Measurements from ENCODE around the gene DNAJC1.
"Not testable (repeated sequence)": the region's sequence is repeated elsewhere in the genome, so short reads cannot be mapped to it uniquely, and the experiment has no call there.

DNAJC1 gene

GRCh38 chr10:21831986-21832820, 171.3 kb downstream of the DNAJC1 start:
- DNase-seq (ENCODE audit: extremely low read depth in 1 of 2, low read depth in 1 of 2): no peak

- DNase-seq (ENCODE audit: extremely low read depth in 1 of 2, low read depth in 1 of 2): no peak
Measured at GRCh38 chr10:21830037-21830436, 173.5 kb downstream of the DNAJC1 start.

GRCh38 chr10:21827308-21827707, 176.2 kb downstream of the DNAJC1 start:
- DNase-seq (ENCODE audit: extremely low read depth in 1 of 2, low read depth in 1 of 2): no peak

- DNase-seq (ENCODE audit: extremely low read depth in 1 of 2, low read depth in 1 of 2): no peak
Measured at GRCh38 chr10:21826725-21827124, 176.8 kb downstream of the DNAJC1 start.

- DNase-seq (ENCODE audit: extremely low read depth in 1 of 2, low read depth in 1 of 2): no peak
Measured at GRCh38 chr10:21825345-21825744, 178.2 kb downstream of the DNAJC1 start.

GRCh38 chr10:21824409-21824808, 179.1 kb downstream of the DNAJC1 start:
- no peak for DNase-seq (ENCODE audit: extremely low read depth in 1 of 2, low read depth in 1 of 2)

- DNase-seq (ENCODE audit: extremely low read depth in 1 of 2, low read depth in 1 of 2): no peak
Measured at GRCh38 chr10:21823617-21824016, 179.9 kb downstream of the DNAJC1 start.

GRCh38 chr10:21822273-21822672, 181.3 kb downstream of the DNAJC1 start:
- DNase-seq (ENCODE audit: extremely low read depth in 1 of 2, low read depth in 1 of 2): not testable (repeated sequence)

GRCh38 chr10:21820952-21821351, 182.6 kb downstream of the DNAJC1 start:
- no peak for DNase-seq (ENCODE audit: extremely low read depth in 1 of 2, low read depth in 1 of 2)

- DNase-seq (ENCODE audit: extremely low read depth in 1 of 2, low read depth in 1 of 2): not testable (repeated sequence)
Measured at GRCh38 chr10:21818416-21818815, 185.1 kb downstream of the DNAJC1 start.

- DNase-seq (ENCODE audit: extremely low read depth in 1 of 2, low read depth in 1 of 2): no peak
Measured at GRCh38 chr10:21814866-21815265, 188.7 kb downstream of the DNAJC1 start.

GRCh38 chr10:21813946-21814345, 189.6 kb downstream of the DNAJC1 start:
- no peak for DNase-seq (ENCODE audit: extremely low read depth in 1 of 2, low read depth in 1 of 2)

GRCh38 chr10:21811245-21811585, 192.3 kb downstream of the DNAJC1 start:
- no peak for DNase-seq (ENCODE audit: extremely low read depth in 1 of 2, low read depth in 1 of 2)

- no peak for DNase-seq (ENCODE audit: extremely low read depth in 1 of 2, low read depth in 1 of 2)
Measured at GRCh38 chr10:21810582-21811244, 192.8 kb downstream of the DNAJC1 start.

GRCh38 chr10:21808550-21808949, 195.0 kb downstream of the DNAJC1 start:
- no peak for DNase-seq (ENCODE audit: extremely low read depth in 1 of 2, low read depth in 1 of 2)

GRCh38 chr10:21807180-21807579, 196.3 kb downstream of the DNAJC1 start:
- DNase-seq (ENCODE audit: extremely low read depth in 1 of 2, low read depth in 1 of 2): no peak

- no peak for DNase-seq (ENCODE audit: extremely low read depth in 1 of 2, low read depth in 1 of 2)
Measured at GRCh38 chr10:21803374-21803773, 200.2 kb downstream of the DNAJC1 start.

- DNase-seq (ENCODE audit: extremely low read depth in 1 of 2, low read depth in 1 of 2): no peak
Measured at GRCh38 chr10:21801609-21802008, 201.9 kb downstream of the DNAJC1 start.

- no peak for DNase-seq (ENCODE audit: extremely low read depth in 1 of 2, low read depth in 1 of 2)
Measured at GRCh38 chr10:21797984-21798765, 205.4 kb downstream of the DNAJC1 start.

GRCh38 chr10:21797533-21797932, 206.0 kb downstream of the DNAJC1 start:
- DNase-seq (ENCODE audit: extremely low read depth in 1 of 2, low read depth in 1 of 2): no peak

GRCh38 chr10:21791276-21791675, 212.3 kb downstream of the DNAJC1 start:
- no peak for DNase-seq (ENCODE audit: extremely low read depth in 1 of 2, low read depth in 1 of 2)

- DNase-seq (ENCODE audit: extremely low read depth in 1 of 2, low read depth in 1 of 2): no peak
Measured at GRCh38 chr10:21776883-21777282, 226.6 kb downstream of the DNAJC1 start.

All from activated CD8-positive, alpha-beta memory T cell treated with anti-CD3 and anti-CD28 coated beads for 1 hour (primary cell).